Stimulated activated memory B cell treated with anti-CD40 and anti-IgM and Interleukin-4, amounts not matched to agents 10 μg/mL and 1 μg/mL and 100 μg/mL, for 72 hours (primary cell): ENCODE data around the gene SECISBP2.

Experiments used
- ATAC-seq: fragments of 150-1000 bp; cut with Tn5 transposase; 2 replicates; pipeline ENCODE4 v1.10.0; 2021
- H3K27ac Mint-ChIP-seq: one replicate; pipeline ENCODE4 v1.8.0; 2022; ENCODE audit warnings: mild to moderate bottlenecking, mixed read lengths
- H3K27me3 Mint-ChIP-seq: one replicate; pipeline ENCODE4 v1.8.0; 2022; ENCODE audit warnings: mixed read lengths
- H3K36me3 Mint-ChIP-seq: one replicate; pipeline ENCODE4 v1.8.0; 2022; ENCODE audit warnings: mixed read lengths
- H3K4me1 Mint-ChIP-seq: one replicate; pipeline ENCODE4 v1.8.0; 2022; ENCODE audit warnings: mixed read lengths
- H3K4me3 Mint-ChIP-seq: one replicate; pipeline ENCODE4 v1.8.0; 2022; ENCODE audit warnings: mild to moderate bottlenecking, moderate library complexity, mixed read lengths
- H3K9me3 Mint-ChIP-seq: one replicate; pipeline ENCODE4 v1.8.0; 2022; ENCODE audit warnings: mixed read lengths

Gene SECISBP2

GRCh38 chr9:89407070-89407469 lies 88.8 kb downstream of the SECISBP2 start:
- ATAC-seq: no peak
- Mint-ChIP-seq H3K27me3 (no peaks in the 10 kb centered on the region), H3K9me3 (peaks cover 4% of the 10 kb centered on the region), H3K4me3 (no peak overlapping the region), H3K4me1 (peaks cover 91% of the 10 kb centered on the region), H3K27ac (peak overlapping the region; percentile 93), H3K36me3 (peaks cover 55% of the 10 kb centered on the region)

GRCh38 chr9:89408628-89409101 lies 90.4 kb downstream of the SECISBP2 start:
- H3K27me3 Mint-ChIP-seq: no peaks in the 10 kb centered on the region
- peaks cover 45% of the 10 kb centered on the region for H3K36me3 Mint-ChIP-seq
- H3K4me3 Mint-ChIP-seq: peak overlapping the region; percentile 45
- peak overlapping the region; percentile 93 for H3K27ac Mint-ChIP-seq
- peaks cover 4% of the 10 kb centered on the region for H3K9me3 Mint-ChIP-seq
- ATAC-seq: peak; percentile 76
- peaks cover 79% of the 10 kb centered on the region for H3K4me1 Mint-ChIP-seq
